Testis (tissue), 3 donors: ENCODE results near the gene RXYLT1. TPM values are rescaled to one million over a fixed set of nuclear protein-coding genes. Genes with fewer than 3 reads are reported as not detected.

Experiments
- DNase-seq: peaks from one replicate; pipeline ENCODE4 v3.0.0-alpha.2; 2019
- H3K27ac ChIP-seq, 2 donors: fragments of 200-600 bp; sonication (generic); one replicate each; pipeline ENCODE4 v1.5.1; 2019
- H3K27me3 ChIP-seq: fragments of 200-600 bp; sonication (generic); one replicate; pipeline ENCODE4 v1.5.1; 2019
- H3K36me3 ChIP-seq: fragments of 200-600 bp; sonication (generic); one replicate; pipeline ENCODE4 v1.5.1; 2017; ENCODE audit warnings: low read depth; ENCODE audit errors: missing control alignments
- H3K4me1 ChIP-seq: fragments of 200-600 bp; sonication (generic); one replicate; pipeline ENCODE4 v1.5.1; 2019
- H3K4me3 ChIP-seq, 2 donors: fragments of 200-600 bp; sonication (generic); one replicate each; pipeline ENCODE4 v1.5.1; 2017 to 2019
- H3K9me3 ChIP-seq: fragments of 200-600 bp; sonication (generic); one replicate; pipeline ENCODE4 v1.5.1; 2017
- POLR2A ChIP-seq: fragments of 450-650 bp; IDR thresholded peaks from one replicate; pipeline ENCODE4 v1.6.1; 2017; ENCODE audit warnings: antibody characterized with exemption, mild to moderate bottlenecking, moderate library complexity
- WGBS, 2 donors: methylation state at CpG; one replicate each; pipeline ENCODE4 v1.1.5; 2018; 5-methylcytosine and 5-hydroxymethylcytosine counted together
- intact Hi-C: fragments of 100-400 bp; cut with DNase I; formaldehyde crosslinking; loops from one replicate; pipeline ENCODE4 v1.15.1; 2023; ENCODE audit warnings: low total_unique reads
- polyA plus RNA-seq: library from polyadenylated mRNA; stranded (reverse); fragments of 350-450 nt; fragmentation: Illumina TruSeq; extraction: RNeasy Lipid Tissue Mini Kit (QIAGEN cat#74804); gene quantifications from one replicate; pipeline ENCODE4 v1.2.3, GENCODE V29; 2014; ENCODE audit warnings: low read depth, low replicate concordance; ENCODE audit not compliant: insufficient read depth
- total RNA-seq, 2 donors: library from RNA; depleted of rRNA; stranded (reverse); fragments of >200 nt; gene quantifications; one replicate each; pipeline ENCODE4 v1.2.3, GENCODE V29; 2016
- TF ChIP-seq, protein P1 (sequence below), 3 experiments: fragments of 450-650 bp in 2 of 3; fragments of 200-600 bp in 1 of 3; sonication (generic) in 1 of 3; IDR thresholded peaks; one replicate each; pipeline ENCODE4 v1.5.1; 2016 to 2019; ENCODE audit warnings: antibody characterized with exemption in 3 of 3, mild to moderate bottlenecking in 2 of 3, moderate library complexity in 1 of 3

The RXYLT1 gene
- total and polyA plus RNA-seq, 3 donors from 2014 or later, result 28.2 to 33.5 (median 29.2) TPM

DNA sequence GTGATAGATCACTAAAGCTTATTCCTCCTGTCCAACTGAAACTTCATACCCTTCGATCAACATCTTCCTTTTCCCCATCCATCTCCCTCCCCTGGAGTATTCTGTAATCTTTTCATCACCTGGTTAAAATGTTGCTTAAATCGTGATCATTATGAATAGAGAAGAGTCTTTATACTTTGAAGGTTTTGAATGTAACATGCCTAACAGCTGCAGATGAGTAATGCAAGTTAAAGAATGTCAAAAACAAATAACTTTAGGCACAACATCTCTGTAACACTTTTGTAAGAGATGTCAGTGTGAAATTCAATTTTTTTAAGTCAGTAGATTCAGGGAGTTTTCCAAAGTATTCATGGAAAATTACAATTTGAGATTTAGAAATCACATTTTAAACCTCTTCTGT, 25.0 kb downstream of the RXYLT1 start:
- no peaks in the 10 kb centered on the region for H3K36me3 ChIP-seq
- H3K27me3 ChIP-seq, result no peaks in the 10 kb centered on the region
- intact Hi-C loops, result no loop called here
- WGBS, 2 donors, result 84 to 90% methylated on average over 2 of the region's 2 CpGs
- DNase-seq, result no peak
- no peaks in the 10 kb centered on the region for H3K4me1 ChIP-seq
- no peak overlapping the region for H3K4me3 ChIP-seq
- H3K27ac ChIP-seq, result no peak overlapping the region
- no peak for TF ChIP-seq POLR2A
- TF ChIP-seq, protein P1, sequence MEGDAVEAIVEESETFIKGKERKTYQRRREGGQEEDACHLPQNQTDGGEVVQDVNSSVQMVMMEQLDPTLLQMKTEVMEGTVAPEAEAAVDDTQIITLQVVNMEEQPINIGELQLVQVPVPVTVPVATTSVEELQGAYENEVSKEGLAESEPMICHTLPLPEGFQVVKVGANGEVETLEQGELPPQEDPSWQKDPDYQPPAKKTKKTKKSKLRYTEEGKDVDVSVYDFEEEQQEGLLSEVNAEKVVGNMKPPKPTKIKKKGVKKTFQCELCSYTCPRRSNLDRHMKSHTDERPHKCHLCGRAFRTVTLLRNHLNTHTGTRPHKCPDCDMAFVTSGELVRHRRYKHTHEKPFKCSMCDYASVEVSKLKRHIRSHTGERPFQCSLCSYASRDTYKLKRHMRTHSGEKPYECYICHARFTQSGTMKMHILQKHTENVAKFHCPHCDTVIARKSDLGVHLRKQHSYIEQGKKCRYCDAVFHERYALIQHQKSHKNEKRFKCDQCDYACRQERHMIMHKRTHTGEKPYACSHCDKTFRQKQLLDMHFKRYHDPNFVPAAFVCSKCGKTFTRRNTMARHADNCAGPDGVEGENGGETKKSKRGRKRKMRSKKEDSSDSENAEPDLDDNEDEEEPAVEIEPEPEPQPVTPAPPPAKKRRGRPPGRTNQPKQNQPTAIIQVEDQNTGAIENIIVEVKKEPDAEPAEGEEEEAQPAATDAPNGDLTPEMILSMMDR (IDR thresholded peaks at IDR 0.05), result no peak
- no peaks in the 10 kb centered on the region for H3K9me3 ChIP-seq

DNA sequence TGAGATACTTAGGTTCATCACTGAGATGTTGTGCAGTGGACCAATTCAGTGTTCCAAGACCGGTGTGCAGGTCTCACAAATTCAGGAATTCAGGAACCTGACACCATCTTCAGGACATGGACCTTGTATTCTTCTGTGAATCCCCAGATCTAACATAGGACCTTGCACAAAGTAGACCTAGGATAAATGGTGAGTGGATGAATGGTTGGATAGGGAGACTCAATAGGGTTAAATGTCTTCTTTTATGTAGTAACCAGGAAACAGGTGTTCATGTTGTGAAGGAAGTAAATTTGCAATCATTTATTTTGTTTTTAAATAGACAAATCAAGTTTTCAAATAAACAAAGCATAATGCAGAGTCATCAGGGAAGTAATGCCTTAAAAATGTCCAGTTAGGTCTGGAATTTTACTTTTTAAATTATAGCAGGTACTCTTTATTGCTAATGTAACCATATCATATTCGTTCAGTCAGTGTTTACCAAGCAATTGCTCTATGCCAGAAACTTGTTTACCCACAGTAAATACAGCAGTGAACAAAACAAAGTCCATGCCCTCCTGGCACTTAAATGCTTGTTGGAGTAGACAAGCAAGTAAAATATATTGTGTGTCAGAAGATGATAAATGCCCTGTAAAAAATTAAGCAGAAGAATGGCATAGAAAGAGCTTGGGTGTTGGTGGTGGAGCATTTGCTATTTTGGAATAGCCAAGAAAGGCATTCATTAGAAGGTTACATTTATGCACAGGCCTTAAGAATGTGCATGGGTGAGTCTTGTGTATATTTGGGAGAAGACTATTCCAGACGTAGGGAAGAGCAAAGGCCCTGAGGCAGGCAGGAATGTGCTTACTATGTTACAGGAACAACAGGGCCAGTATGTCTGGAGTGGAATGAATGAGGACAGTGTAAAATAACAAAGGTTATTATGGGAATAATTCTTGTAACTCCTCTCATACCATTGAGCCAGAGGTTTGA, 26.3 kb downstream of the RXYLT1 start:
- TF ChIP-seq, protein P1 (IDR thresholded peaks at IDR 0.05), result no peak
- no peak for TF ChIP-seq POLR2A
- Histone ChIP-seq H3K9me3 (no peaks in the 10 kb centered on the region), H3K27me3 (no peaks in the 10 kb centered on the region), H3K27ac (no peak overlapping the region), H3K4me1 (no peaks in the 10 kb centered on the region), H3K36me3 (no peaks in the 10 kb centered on the region), H3K4me3 (no peak overlapping the region)
- intact Hi-C loops, result no loop called here
- WGBS, 2 donors, result 88 to 91% methylated on average over 3 of the region's 3 CpGs
- no peak for DNase-seq

DNA sequence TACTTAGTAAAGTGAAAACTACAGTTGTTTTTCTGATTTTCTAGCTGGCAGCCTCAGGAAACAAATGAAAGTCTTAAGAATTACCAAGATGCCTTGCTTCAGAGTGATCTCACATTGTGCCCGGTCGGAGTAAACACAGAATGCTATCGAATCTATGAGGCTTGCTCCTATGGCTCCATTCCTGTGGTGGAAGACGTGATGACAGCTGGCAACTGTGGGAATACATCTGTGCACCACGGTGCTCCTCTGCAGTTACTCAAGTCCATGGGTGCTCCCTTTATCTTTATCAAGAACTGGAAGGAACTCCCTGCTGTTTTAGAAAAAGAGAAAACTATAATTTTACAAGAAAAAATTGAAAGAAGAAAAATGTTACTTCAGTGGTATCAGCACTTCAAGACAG, 28.9 kb downstream of the RXYLT1 start:
- no peaks in the 10 kb centered on the region for H3K36me3 ChIP-seq
- no peaks in the 10 kb centered on the region for H3K9me3 ChIP-seq
- no peak overlapping the region for H3K4me3 ChIP-seq
- intact Hi-C loops, result no loop called here
- H3K27ac ChIP-seq, result no peak overlapping the region
- TF ChIP-seq POLR2A, result no peak
- TF ChIP-seq, protein P1 (IDR thresholded peaks at IDR 0.05), result no peak
- no peaks in the 10 kb centered on the region for H3K27me3 ChIP-seq
- DNase-seq, result no peak
- 70 to 84% methylated on average over 5 of the region's 5 CpGs for WGBS, 2 donors
- no peaks in the 10 kb centered on the region for H3K4me1 ChIP-seq

DNA sequence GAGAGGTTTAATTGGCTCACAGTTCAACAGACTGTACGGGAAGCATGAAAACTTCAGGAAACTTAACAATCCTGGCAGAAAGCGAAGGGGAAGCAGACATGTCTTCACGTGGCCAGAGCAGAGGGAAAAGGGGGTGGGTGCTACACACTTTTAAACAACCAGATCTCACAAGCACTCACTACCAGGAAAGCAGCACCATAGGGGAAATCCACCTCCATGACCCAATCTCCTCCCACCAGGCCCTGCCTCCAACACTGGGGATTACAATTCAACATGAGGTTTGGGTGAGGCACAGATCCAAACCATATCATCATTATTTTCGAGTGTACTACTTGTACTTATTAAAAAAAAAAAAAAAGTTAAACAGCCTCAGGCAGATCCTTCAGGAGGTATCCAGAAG, 29.9 kb downstream of the RXYLT1 start:
- intact Hi-C loops, result no loop called here
- H3K36me3 ChIP-seq, result no peaks in the 10 kb centered on the region
- H3K27ac ChIP-seq, result no peak overlapping the region
- H3K4me1 ChIP-seq, result no peaks in the 10 kb centered on the region
- no peaks in the 10 kb centered on the region for H3K9me3 ChIP-seq
- 58 to 72% methylated on average over 4 of the region's 4 CpGs for WGBS, 2 donors
- DNase-seq, result no peak
- no peaks in the 10 kb centered on the region for H3K27me3 ChIP-seq
- TF ChIP-seq POLR2A, result no peak
- TF ChIP-seq, protein P1 (IDR thresholded peaks at IDR 0.05), result no peak
- no peak overlapping the region for H3K4me3 ChIP-seq

DNA sequence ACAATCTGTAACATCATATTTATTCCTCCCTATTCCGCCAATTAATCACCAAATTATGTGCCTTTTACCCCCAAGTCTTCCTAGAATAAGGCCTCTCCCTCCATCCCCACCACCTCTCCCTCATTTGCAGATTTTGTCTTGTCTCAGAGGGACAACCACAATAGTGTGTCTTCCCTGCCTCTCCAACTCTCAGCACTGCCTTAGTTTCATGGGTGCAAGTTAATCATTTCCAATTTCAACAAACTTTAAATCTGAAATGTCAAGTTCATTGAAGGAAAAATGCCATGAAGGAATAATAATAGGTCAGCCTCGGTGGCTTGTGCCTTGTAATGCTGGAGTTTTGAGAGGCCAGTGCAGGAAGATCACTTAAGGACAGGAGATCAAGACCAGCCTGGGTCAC, 31.6 kb downstream of the RXYLT1 start:
- intact Hi-C loops, result no loop called here
- 78 to 89% methylated on average over 2 of the region's 2 CpGs for WGBS, 2 donors

More for the DNA sequence above, 31.6 kb downstream of the RXYLT1 start:
- no peak for TF ChIP-seq POLR2A
- TF ChIP-seq, protein P1 (IDR thresholded peaks at IDR 0.05), result no peak
- Histone ChIP-seq H3K27ac (no peak overlapping the region), H3K4me3 (no peak overlapping the region), H3K27me3 (no peaks in the 10 kb centered on the region), H3K36me3 (no peaks in the 10 kb centered on the region), H3K9me3 (no peaks in the 10 kb centered on the region), H3K4me1 (no peaks in the 10 kb centered on the region)
- no peak for DNase-seq
